ELF-1 (cell line): ENCODE measurements around the gene KRABD2.
A peak's percentile ranks its signal among the peaks of the same experiment; 100 is the strongest.
"Not testable (repeated sequence)": the region's sequence is repeated elsewhere in the genome, so short reads cannot be mapped to it uniquely, and the experiment has no call there.

Experiments
- DNase-seq: peaks from one replicate; pipeline ENCODE4 v3.0.0-alpha.2; 2016; ENCODE audit warnings: low read depth, low spot score

Gene KRABD2

GRCh38 chr17:8392674-8393469 is 16.4 kb upstream of the KRABD2 start:
- DNase-seq, result no peak

GRCh38 chr17:8392274-8392673 is 15.8 kb upstream of the KRABD2 start:
- DNase-seq, result no peak

- peak; percentile 68 for DNase-seq
Measured at GRCh38 chr17:8391711-8392110, 15.2 kb upstream of the KRABD2 start.

- no peak for DNase-seq
Measured at GRCh38 chr17:8387914-8388651, 11.6 kb upstream of the KRABD2 start.

- no peak for DNase-seq
Measured at GRCh38 chr17:8386841-8387240, 10.3 kb upstream of the KRABD2 start.

GRCh38 chr17:8384801-8385378 is 8.4 kb upstream of the KRABD2 start:
- peak; percentile 96 for DNase-seq

- DNase-seq, result peak; percentile 99
Measured at GRCh38 chr17:8383143-8383822, 6.8 kb upstream of the KRABD2 start, which contains the start of gene RPL26. TSS of gene RPL26 (minus strand) at chr17:8383193. CDS start at chr17:8382310, 883 bp downstream.

GRCh38 chr17:8382880-8383142 is 6.3 kb upstream of the KRABD2 start:
- no peak for DNase-seq

GRCh38 chr17:8382052-8382879 is 5.8 kb upstream of the KRABD2 start:
- no peak for DNase-seq

- no peak for DNase-seq
Measured at GRCh38 chr17:8380049-8380448, 3.5 kb upstream of the KRABD2 start.

- DNase-seq, result not testable (repeated sequence)
Measured at GRCh38 chr17:8378117-8378516, 1.6 kb upstream of the KRABD2 start.

GRCh38 chr17:8377422-8377821 is 918 bp upstream of the KRABD2 start:
- DNase-seq, result no peak

- DNase-seq, result no peak
Measured at GRCh38 chr17:8375738-8376259, 705 bp downstream of the KRABD2 start.

- not testable (repeated sequence) for DNase-seq
Measured at GRCh38 chr17:8373856-8374255, 2.6 kb downstream of the KRABD2 start.

- DNase-seq, result peak; percentile 43
Measured at GRCh38 chr17:8372422-8372821, 4.1 kb downstream of the KRABD2 start.

GRCh38 chr17:8371786-8372185 is 4.7 kb downstream of the KRABD2 start:
- DNase-seq, result no peak

GRCh38 chr17:8369944-8370343 is 6.6 kb downstream of the KRABD2 start:
- no peak for DNase-seq

GRCh38 chr17:8368193-8368592 is 8.3 kb downstream of the KRABD2 start:
- no peak for DNase-seq

- DNase-seq, result no peak
Measured at GRCh38 chr17:8366231-8366630, 10.3 kb downstream of the KRABD2 start.

GRCh38 chr17:8365143-8365542 is 11.4 kb downstream of the KRABD2 start:
- no peak for DNase-seq
